ENCODE data around the gene PUM1. TPM values are rescaled to one million over a fixed set of nuclear protein-coding genes. Genes with fewer than 3 reads are reported as not detected.
A peak's percentile ranks its signal among the peaks of the same experiment; 100 is the strongest.

PUM1 gene
- total and polyA plus RNA-seq, 10 of the 15 experiments (the other 5 are each of a cell fraction or from before 2014, with no cell fraction given): 21.4 to 75.3 (median 42.4) TPM

- no peak for TF ChIP-seq ZBTB11 (CRISPR knock-in tag; IDR thresholded peaks at IDR 0.05)
- TF ChIP-seq TCF3 (IDR thresholded peaks at IDR 0.05; ENCODE audit: borderline replicate concordance, insufficient read depth, low read depth, low read length): peak; percentile 40; the same call in 1 of the 2 replicates
- TF ChIP-seq MEF2A (IDR thresholded peaks at IDR 0.05; ENCODE audit: insufficient read depth, low read depth, low read length): no peak
- no peak for FAIRE-seq
- RAD21 ChIA-PET (ENCODE audit: unreplicated experiment): no interaction called here
- no peaks in the 10 kb centered on the region for H3K36me3 ChIP-seq (ENCODE audit: control insufficient read depth in 2 of 2, insufficient read depth in 2 of 2, low read length in 1 of 2)
- no peaks in the 10 kb centered on the region for H3K4me1 ChIP-seq (ENCODE audit: control insufficient read depth, insufficient read depth, low read length)
- CTCF ChIA-PET: interaction anchor here (0.9 to 1.0 kb wide), 2 partner anchors 17 to 92 kb away, joined by 4 read pairs; no protein-coding TSS in a partner anchor
- H3K4me2 ChIP-seq (ENCODE audit: control insufficient read depth, insufficient read depth): no peak overlapping the region
- no peak for ATAC-seq
- in situ Hi-C loops (cut with MboI): no loop called here
- no peaks in the 10 kb centered on the region; a peak in 3 of 4 replicates for H3K27me3 ChIP-seq (replicated peaks in 1 of 2; ENCODE audit: control insufficient read depth in 2 of 2, insufficient read depth in 2 of 2, low read length in 1 of 2)
- no peaks in the 10 kb centered on the region for H3K79me2 ChIP-seq (ENCODE audit: control insufficient read depth, insufficient read depth, low read length)
- no peaks in the 10 kb centered on the region for H3K9me3 ChIP-seq (replicated peaks; ENCODE audit: control insufficient read depth, insufficient read depth, low read length)
- no TSS peak for BruUV-seq (replicated peaks)
- no peak overlapping the region for H3K4me3 ChIP-seq
- POLR2A ChIA-PET: no interaction called here
- no peak overlapping the region for H3K27ac ChIP-seq (ENCODE audit: control insufficient read depth, insufficient read depth)
- SMC1A ChIA-PET (ENCODE audit: uncharacterized antibody, unreplicated experiment): interaction anchor here (0.6 kb wide), 1 partner anchor 1259 kb away, joined by 3 read pairs; no protein-coding TSS in a partner anchor
- intact Hi-C loops (cut with micrococcal nuclease; ENCODE audit: unreplicated experiment): no loop called here
- no peaks in the 10 kb centered on the region for H4K20me1 ChIP-seq (ENCODE audit: control insufficient read depth, insufficient read depth)
- H2AFZ ChIP-seq (ENCODE audit: control insufficient read depth, low read depth, low read length): no peak overlapping the region
- no peak overlapping the region for H3K9ac ChIP-seq (ENCODE audit: control insufficient read depth, insufficient read depth, low read length)
- no peak for DNase-seq (ENCODE audit: low read depth, low spot score)
- 52% methylated on average over 9 of the region's 9 CpGs for WGBS (ENCODE audit: insufficient coverage, insufficient replicate concordance, low lambda C conversion rate, missing lambda C conversion rate)
These were observed 171.6 kb downstream of the PUM1 start for GRCh38 chr1:30893776-30894507.

All from GM12878 (cell line).